ENCODE measurements around the gene RUBCN.
A peak's percentile ranks its signal among the peaks of the same experiment; 100 is the strongest.

Gene RUBCN

DNA sequence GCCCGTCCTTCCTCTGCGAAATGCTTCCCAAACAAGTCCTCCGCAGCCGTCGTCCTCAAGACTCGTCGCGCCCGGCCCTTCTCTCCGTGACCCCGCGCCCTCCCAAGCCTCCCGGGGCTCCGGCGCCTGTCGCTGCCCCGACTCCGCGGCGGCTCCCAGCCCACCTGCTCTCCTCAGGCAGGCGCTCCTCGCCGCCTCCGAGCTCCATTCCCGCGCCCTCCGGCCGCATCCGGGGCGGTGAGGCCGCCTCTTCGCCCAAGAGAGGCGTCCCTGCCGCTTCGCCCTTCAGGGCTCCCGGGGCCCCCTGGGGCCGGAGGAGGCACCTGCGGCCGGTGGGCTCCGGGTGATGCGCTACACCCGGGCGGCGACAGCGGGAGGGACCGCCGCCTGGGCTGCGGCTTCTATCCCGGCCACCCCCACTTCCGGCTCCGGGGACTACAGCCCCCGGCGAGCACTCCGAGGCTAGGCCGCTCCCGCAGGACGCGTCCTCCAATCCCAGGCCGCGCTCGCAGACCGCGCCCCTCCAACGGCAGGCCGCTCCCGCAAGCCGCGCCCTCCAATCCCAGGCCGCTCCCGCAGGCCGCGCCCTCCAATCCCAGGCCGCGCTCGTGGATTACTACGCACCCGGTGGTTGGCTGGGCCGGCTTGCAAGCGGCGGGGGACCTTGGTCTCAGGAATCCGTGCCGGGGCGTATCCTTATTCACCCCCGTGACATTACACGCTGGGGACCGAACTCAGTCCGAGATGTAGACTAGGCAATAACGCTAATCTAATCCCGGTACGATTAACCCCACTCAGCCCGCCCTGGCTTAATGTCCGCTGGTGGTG, at the start of gene RUBCN:
TSS of gene RUBCN (minus strand) at position 414 of the 828 bp plus-strand sequence. CDS start at position 229, 185 bp downstream.
- peak; percentile 98 for DNase-seq

DNA sequence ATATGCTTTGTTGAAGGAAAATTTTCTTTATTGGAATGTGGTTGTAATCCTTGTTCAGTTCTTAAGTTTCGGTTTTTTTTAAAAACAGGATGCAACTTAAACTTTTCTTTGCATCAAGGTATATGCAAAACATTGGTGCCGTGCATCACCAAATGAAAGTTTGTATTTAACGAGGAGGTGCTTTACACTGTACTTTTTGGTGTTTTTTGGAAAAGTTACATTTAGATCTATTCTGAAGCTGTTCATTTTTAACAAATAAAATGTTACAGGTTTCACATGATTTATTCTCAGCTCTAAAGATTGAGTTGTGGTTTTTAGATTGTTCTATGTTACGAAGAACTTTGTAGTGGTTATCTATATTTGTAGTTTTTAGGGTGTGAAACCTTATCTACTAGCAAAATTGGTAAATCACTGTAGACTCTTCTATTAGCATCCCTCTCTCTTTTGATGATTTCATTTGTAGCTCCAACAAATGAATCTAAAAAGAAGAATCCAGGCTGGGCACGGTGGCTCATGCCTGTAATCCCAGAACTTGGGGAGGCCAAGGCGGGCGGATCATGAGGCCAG, 47.4 kb upstream of the RUBCN start:
- DNase-seq = no peak

DNA sequence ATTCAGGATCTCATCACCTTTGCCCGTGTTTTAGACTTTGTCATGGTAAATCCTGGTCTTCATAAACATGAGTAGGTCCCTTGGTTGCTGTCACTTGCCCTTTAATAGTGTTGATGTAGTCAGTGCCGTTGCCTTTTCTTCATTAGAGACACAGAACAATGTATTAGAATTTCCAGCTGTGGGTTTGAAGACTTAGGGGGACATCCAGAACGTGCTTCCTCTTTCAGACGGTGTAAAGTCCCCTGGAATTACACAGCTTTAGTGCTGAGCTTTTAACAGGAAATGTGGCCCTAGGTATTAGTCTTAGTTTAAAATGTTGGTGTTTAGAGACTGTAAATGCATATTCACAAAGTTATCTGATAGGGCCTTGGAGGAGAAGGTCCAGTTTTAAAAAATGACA, 45.5 kb upstream of the RUBCN start:
- no peak for DNase-seq

DNA sequence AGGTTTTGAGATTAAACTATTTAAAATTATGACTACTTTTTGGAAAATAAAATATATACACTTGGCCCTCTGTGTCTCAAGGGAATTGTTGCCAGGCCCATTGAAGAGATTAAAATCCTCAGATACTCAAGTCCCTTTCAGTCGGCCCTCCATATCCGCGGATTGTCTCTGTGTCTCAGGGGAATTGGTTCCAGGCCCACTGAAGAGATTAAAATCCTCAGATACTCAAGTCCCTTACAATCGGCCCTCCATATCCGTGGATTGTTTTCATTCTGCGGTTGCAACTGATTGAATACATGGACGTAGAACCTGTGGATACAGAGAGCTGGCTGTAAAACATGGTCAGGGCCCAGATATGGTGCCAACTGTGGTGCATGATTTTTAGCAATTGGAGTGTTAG, 38.6 kb upstream of the RUBCN start:
- DNase-seq = no peak

DNA sequence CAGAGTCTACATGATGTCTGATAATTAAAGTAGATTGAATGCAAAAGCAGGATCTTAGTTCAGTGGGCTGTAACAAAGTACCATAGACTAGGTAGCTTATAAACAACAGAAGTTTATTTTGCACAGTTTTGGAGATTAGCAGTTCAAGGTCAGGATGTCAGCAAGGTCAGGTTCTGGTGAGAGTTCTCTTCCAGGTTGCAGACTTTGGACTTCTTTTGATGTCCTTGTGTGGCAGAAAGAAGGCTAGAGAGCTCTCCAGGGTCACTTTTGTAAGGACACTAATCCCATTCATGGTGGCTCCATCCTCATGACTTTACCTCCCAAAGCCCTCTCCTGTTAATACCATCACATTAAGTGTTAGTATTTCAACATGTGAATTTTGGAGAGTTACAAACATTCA, 25.1 kb upstream of the RUBCN start:
- no peak for DNase-seq

DNA sequence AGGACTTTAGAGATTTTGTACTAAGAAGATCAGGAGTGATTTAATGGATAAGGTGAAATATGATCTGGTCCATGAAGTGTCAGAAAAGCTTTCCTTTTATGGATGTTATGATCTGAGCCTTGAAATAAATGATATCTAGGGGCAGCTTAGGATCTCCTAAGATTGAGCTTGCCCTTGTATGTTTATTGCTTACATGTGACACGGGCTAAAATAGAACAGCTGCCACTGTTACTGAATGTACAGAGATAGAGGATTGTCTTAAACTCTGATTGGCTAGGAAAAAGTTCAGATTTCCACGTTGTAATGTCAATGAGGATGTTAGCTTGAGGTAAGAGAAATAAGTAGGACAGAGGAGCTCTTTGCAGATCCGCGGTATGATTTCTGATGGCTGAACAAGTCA, 21.8 kb upstream of the RUBCN start:
- no peak for DNase-seq

DNA sequence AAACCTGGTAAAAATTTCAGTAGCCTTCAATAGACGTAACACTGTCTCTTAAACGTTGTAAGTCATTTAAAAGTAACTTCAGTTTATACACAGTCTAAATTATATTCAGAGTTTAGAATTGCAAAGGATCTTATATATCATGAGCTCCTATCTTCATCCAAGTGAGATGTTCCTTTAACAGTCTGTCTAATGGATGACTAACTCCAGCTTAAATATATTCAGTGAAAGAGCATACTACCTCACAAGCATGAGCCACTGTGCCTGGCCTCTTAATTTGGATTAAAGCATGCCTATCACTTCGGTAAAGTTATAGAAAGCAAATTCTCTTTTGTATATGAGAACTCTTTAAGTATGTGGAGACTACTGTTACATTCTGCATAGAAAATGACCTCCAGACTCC, 20.0 kb upstream of the RUBCN start:
- DNase-seq = no peak

DNA sequence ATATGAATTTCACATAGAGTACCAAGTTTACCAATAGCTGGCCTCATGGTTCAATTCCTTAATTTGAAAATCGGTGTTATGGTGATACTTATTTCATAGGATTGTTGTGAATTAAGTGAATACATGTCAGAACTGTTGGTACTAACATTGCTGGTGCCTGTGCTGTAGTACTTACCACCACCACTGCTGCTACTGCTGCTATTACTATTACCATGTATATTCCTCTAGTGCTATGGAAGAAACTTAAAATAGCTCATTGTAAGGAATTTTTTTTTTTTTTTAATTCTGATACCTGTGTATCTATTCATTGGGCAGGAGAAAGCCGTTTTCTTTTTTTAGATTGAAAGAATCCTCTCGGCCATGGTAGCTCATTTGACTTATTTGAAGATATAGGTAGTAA, 16.6 kb upstream of the RUBCN start:
- no peak for DNase-seq

DNA sequence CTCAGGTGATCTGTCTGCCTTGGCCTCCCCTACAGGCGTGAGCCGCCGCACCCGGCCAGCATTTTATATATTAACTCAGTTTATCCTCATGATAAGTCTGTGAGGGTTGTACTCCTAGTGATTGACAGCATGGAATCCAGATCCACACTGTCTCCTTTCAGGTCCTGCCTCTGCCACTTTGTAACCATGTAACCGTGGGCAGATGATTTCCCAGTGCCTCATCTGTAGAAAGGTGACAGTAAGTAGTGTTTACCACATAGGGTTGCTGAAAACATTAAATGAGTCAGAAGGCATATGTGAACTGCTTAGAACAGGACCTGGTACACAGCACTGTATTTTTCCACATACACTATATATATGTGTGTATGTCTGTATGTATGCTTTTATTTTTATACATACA, 15.4 kb upstream of the RUBCN start:
- DNase-seq = no peak

DNA sequence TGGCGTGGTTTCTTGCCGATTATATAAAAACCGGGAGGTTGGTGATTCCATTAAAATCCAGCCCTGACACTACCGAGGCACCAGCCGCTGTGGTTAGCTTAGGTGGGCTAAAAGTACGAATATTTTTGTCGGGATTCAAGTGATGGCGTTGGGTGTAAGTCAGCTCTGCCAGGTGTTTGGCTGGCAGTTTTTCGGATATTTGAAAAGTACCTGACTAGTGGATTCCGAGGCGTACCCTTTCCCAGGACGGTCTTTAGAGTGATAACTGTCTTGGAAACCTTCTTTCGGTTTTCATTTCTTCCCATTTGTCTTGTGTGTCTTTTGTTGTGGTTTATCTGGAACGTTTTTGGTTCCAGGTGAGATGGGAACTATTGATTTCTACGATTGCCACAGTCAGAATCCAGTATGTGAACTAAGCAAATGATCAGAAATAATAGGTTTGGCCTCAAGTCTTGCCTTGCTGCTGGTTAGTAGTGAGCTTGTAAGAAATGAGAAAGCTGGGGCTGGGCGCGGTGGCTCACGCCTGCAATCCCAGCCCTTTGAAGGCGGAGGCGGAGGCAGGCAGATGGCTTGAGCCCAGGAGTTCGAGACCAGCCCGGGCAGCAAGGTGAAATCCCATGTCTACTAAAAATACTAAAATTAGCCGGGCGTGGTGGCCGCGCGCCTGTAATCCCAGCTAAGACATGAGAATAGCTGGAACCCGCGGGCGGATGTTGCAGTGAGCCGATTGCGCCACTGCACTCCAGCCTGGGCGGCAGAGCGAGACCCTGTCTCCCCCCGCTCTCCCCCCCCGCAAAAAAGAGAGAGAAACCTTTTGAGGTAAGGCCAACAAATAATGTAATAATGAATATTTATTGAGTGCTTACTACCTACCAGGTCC, 14.4 kb upstream of the RUBCN start:
- DNase-seq = no peak

DNA sequence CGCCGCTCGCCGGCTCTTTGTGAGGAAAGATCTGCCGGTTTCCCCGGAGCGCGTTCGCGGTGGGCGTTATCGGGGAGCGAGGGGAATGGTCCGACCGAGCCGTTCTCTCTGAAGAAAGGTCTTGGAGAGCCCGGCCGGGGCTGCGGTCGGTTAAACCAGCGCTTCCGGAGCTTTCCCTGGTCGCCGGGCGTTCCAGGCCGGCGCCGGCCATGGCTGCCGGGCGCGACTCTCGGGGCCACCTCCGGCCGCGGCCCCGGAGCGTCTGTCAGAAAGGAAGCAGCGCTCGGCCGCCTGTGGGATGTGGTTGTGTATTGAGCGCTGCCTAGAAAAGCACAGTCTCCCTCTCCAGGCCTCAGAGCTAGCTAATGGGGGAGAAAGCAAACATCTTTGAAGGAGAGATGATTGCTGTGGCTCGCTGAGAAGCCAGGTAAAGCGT, 13.7 kb upstream of the RUBCN start:
- no peak for DNase-seq

DNA sequence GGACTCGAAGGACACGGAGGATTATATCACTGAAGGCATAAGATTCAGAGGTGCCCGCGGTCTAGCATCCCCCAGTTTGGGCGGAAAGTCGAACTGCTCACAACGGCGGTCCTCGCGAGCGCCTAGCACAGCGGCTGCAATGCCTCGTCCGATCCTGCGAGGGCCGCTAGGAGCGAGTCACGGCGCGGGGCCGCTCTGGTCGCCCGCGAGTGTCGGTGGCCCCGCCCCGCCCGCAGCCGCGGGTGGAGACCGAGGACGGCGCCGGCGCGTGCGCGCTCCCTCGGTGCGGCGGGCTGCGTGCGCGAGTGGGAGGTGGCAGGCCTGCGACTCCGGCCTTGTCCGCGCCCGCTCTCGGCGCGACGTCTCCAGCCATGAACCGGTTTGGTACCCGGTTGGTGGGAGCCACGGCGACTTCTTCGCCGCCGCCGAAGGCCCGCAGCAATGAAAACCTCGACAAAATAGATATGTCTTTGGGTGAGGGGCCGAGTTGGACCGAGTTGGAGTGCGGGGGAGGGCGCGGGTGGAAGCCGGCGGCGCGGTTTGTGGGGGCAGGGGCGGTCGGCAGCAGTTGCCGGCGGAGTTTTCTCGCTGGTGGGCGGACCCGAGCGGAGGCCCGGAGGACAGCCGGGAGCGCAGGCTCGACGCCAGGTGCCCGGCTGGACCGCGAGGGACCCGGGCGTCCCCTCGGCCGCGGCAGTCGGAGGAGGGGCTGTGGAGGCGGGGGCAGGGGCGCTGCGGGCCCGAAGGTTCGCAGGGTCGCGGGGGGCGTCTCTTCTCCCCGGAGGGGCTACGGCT, 13.1 kb upstream of the RUBCN start, which contains the start of gene FYTTD1:
TSS of gene FYTTD1 (plus strand) at position 283 of the 795 bp plus-strand sequence. CDS start at position 372, 89 bp downstream.
- peak; percentile 78 for DNase-seq

DNA sequence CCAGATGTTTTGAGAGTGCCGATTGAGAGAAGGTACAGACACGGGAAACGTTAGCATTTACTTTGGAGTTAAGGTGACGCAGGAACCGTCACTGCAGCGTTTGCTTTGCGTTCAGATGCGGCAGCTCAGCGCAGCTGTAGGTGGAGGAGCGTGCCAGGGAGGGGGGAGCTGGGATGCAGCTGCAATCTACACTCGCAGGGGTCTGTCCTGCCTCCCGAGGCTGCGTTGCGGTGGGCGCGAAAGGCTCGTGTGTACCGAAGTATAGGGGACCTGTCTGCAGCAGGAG, 12.6 kb upstream of the RUBCN start:
- DNase-seq = peak; percentile 55

DNA sequence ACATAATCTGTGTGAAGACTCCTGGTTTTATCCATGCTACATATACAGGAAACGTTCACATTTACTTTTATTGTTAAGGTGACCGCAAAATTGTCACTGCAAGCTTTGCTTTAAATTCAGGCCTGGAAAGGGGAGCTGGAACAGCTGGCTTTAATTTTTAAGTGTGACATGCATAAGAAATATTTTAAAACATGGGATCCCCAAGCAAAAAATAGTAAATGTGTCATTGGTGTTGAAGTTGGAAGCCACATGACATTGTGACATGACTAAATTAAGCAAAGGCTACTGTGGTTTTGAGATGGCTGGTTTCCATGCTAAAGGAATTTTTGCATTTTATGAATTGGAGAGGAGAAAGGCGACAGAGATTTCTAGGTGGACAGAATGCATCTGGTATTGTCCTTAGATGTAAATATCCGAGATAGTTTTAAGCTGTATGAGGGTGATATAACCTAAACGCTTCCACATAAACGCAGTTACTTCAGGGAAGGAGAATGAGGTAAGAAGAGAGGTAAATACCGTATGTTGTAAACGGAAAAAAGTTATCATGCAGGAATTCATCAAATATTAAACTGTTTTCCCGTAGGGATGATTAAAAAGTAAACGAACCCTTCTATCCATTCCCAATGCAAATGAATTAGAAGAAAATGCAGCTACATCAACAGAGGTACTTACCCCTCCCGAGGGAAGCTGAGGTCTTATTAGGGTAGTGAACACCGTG, 12.1 kb upstream of the RUBCN start:
- no peak for DNase-seq

DNA sequence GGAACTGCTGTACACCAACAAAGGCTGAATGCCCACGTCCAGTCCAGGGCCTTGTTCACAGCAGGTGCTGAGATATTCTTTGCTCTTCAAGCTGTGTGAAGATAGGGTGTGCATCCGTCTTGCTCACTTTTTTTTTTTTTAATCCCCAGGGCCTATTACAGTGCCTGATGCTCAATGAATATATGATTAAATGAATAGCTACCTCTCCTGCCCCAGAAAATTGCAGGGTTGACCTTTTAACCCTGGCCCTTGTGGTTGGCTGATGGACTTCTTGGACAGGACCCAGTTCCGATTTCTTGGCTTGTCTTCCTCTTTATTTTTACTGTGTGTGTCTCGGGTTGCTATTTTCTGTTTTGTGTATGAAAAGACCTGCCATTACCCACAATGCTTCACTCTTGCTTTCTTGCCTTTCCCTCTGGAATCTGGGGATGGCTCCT, 10.1 kb upstream of the RUBCN start:
- no peak for DNase-seq

DNA sequence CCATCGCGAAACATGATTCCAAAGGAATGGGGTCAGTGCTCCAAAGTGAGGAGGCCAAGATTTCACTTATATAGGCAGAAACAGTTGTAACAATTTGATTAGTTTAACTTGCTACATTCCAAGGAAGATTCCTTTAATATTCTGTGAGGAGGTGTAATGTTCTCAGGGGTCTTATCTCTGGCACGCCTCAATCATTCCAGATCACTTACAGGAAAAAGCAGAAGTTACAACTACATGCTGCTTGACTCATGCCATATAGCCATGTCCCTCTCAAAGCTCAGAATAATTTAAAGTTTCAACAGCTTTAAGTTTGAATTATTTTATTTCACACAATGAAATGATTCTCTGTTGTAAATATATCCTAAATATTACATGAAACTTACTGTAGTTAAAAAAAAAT, 9.5 kb upstream of the RUBCN start:
- DNase-seq = no peak

DNA sequence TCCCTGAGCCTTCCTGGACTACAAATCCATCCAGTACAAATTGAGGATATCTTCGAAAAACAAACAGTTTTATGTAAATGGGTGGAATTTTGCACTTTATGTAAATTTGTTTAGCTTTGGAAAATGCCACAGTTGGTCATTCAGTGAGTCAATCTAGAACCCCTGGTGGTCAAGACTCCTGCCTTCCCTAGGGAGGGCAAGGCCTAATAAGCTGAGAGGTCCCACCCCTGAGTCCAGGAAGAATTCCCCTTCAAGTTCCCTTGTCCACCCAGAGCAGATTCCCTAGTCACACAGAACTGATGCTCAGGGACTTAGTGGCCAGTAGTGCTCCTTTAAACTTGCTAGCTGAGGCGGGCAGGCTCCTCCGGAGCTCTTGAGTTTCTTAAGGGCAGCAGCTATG, 6.1 kb upstream of the RUBCN start:
- no peak for DNase-seq

DNA sequence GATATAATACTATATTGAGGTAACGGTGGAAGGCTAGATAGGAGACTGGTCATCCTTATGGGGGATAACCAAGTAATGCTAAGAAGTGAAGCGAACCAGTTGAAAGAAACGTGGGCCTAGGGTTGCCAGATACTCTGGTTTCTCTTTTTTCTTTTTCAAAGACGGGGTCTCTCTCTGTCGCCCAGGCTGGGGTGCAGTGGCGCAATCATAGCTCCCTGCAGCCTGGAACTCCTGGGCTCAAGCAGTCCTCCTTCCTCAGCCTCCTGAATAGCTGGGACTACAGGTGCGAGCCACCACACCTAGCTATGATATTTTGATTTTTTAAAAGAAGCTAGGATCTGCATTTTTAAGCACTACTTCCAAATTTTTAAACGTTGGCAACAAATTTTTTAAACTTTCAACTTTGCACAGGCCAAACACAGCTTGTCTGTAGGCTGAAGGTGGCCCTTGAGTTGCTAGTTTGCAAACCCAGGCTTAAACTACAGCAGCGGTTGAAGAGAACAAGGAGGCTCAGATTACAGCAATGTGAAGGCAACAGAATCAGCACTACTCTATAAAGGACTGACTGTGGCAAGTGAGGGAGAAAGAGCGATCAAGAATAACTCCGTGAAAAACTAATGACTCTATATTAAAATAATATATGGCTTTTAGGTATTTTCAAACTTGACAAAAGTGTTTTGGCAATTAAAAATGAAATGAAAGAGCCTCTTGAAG, 1.2 kb upstream of the RUBCN start:
- DNase-seq = no peak

DNA sequence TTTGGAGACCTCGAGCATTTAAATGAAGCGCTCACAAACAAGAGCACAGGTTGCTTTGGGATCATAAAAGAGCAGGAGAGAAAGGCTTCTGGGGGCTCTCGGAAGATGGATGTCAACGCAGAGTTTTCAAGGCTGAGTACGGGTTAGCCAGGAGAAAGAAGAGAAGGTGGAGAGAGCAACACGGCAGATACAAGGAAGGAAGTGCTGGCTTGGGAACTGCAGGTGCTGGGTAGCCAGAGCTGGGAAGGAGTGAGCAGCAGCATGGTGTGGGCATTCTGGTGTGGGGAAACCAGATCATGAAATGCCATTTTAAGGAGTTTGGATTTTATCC, 580 bp upstream of the RUBCN start:
- no peak for DNase-seq

DNA sequence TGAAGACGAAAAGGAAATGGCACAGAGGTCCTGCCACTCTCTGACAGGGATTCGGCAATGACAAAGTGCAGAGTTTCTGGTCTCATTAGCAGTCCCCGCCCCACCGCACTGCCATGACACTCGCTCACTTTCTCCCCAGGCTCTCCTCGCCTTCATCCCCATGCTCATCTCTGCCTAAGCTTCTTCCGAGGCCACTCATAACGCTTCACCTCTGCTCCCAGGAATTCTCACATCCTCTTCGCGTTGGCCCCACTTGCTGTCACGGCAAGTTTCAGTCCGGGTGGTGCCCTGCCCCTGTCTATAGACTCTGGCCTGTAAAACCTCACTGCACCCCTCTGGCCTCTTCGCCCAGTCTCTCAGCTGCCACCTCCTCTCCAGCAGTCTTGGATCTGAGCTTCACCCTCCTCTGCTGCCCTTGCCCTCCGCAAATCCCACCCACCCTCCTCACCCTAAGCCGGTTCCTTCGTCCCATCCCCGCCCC, 654 bp downstream of the RUBCN start:
- DNase-seq = no peak

DNA sequence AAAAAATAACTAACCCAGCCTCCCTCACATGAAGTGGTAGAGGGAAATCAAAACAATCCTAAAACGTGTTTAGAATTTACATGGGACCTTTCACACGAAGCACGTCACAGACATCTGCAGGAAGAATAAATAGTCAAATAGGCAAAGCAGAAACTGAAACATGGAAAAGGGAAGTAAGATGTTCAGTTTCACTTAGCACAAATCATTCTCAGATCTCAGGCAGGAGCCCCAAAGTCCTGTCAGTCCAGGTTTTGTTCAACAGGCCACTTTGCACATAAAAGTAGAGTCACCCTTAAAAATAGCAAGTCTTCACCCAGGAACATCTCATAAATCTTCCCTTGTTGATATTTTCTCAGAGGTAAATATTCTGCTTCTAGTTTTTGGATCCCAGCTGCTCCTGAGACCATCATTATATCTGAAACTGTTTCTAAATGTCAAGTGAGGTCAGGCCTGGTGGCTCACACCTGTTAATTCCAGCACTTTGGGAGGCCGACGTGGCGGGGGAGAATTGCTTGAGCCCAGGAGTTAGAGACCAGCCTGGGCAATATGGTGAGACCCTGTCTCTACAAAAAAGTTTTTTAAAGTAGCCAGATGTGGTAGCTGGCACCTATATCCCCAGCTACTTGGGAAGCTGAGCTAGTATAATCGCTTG, 1.9 kb downstream of the RUBCN start:
- DNase-seq = no peak
